Dermis microvascular lymphatic vessel endothelial cell (primary cell): Measurements from ENCODE around the gene B4GALT3. TPM values are rescaled to one million over a fixed set of nuclear protein-coding genes. Genes with fewer than 3 reads are reported as not detected.

ENCODE experiments used
- DNase-seq, 2 donors: peaks; one replicate each; pipeline versions ENCODE4 v3.0.0 to v3.0.0-alpha.2; 2010; ENCODE audit warnings: low read depth in 2 of 2
- total RNA-seq: library from RNA; depleted of rRNA; stranded (reverse); fragments of >200 nt; gene quantifications from 2 replicates; pipeline ENCODE4 v1.2.1, GENCODE V29; 2014

B4GALT3 gene
- total RNA-seq, 1 donor from 2014 or later: 17.5 TPM

DNA sequence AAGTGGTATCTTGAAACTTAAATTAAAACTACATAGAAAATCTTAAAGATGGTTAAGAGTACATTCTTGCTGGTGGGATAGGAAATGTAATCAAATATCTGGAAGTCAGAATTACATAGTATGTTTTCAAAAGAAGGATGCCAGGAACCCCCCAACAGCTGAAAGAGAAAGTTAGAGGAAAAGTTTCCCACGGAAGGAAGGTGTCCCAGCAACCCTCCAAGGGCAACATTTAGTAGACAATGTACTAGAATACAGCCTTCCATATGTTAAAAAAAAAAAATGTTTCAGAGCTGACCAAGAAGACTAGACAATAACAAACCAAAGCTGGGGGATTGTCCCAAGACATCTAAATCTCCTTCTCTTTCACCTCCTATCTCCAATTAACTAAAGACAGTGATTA lies 47.0 kb downstream of the B4GALT3 start:
- DNase-seq: peak in 1 of 2 donors; percentile 65

DNA sequence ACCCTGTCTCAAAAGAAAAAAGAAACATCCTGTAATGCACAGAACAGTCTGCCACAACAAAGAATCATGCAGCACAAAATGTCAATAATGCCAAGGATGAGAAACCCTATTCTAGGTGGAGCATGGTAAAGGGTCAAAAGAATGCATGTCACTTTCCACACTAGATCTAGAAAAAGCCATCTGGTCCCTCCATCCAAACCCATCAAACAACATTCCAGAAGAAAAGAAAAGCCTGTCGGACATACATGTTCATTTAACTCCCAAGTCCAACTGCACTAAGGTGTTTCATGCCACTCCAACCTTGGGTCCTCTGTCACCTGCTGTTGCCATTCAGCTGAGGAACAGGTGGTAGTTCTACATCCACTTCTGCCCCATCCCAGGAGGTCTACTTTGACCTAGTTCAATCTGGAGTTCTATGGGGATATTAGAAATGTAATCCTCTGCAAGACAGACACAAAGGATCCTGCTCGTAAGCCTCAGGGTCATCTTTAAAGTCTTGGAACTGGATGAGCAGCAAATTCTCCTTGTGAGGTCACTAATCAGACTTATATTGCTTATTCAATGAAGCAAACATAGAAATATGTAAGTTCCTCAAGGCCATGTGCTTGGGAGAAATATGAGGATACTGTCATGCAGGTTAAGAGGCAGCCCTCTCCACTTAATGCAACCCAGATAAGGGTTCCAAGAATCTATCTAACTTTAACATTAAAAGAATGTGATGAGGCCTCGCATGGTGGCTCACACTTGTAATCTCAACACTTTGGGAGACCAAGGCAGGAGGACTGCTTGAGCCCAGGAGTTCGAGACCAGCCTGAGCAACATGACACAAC lies 48.5 kb downstream of the B4GALT3 start:
- no peak for DNase-seq

DNA sequence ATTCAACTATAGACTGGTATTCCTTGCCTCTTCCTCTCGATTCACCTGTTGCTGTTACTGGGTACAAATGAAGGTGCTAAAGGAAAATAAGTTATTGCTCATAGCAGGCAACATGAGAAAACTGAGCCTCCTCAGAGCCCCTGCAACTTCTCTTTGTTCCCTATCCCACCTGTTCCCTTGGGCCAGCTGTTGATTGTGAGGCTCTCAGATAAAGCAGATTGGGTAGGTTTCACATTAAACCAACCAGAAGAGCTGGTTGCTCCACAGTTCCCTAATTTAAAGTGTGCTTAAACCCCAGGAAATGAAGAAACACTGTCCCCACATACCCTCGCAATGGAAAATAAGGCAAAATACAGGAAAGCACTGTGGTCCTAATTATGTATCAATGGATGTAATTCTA lies 49.7 kb downstream of the B4GALT3 start:
- no peak for DNase-seq

DNA sequence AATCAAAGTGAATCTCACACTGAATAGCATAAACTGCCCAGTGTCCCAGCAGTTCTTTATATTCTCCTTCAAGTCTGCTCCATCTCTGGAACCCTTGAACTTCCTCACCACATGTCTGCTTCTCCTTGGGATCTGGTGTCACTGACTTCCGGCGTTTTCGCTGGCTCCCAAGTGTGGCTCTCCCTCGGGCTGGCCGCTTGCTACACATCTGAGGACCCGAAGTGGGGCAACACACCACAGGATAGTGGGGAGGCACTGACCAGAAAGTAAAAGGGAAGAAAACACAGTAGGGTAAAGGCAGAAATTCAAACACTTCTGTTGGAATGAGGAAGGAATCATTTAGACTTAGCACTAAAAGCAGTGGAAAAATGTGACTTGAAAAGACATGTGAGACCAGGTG lies 54.3 kb downstream of the B4GALT3 start:
- no peak for DNase-seq

DNA sequence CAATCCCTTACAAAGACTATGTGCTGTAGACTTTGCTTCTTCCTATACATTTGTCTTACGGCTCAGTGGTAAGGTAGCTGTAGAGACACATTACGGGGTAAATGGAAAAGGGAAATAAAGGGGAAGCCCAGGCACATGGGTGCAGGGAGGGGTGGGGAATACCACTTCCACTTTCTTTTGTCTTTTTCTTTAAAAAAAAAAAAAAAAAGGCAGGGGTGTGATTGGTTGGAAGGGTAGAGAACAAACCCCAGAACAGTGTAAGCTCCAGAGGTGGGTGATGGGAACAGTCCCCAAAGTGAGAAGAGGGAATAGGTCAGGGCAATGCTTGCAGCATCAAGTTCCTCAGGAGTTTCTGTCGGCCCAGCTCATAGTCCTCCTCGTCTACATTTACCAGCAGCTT lies 55.5 kb downstream of the B4GALT3 start:
- no peak for DNase-seq

Other genes starting within 250 kb of the B4GALT3 start
- not detected in 2 replicates for gene ITLN2, start 222.7 kb downstream of the B4GALT3 start, total RNA-seq
- 92.2 and 191 TPM in 2 replicates for gene F11R, start 156.4 kb downstream of the B4GALT3 start, total RNA-seq
- 6.0 and 6.7 TPM in 2 replicates for gene TSTD1, start 138.5 kb downstream of the B4GALT3 start, total RNA-seq
- 83.2 and 94.9 TPM in 2 replicates for gene USF1, start 131.5 kb downstream of the B4GALT3 start, total RNA-seq
- gene ARHGAP30, start 107.6 kb downstream of the B4GALT3 start, total RNA-seq: not detected in 2 replicates
- under 0.01 and 0.26 TPM in 2 replicates for gene NECTIN4, start 87.9 kb downstream of the B4GALT3 start, total RNA-seq
- gene KLHDC9, start 79.1 kb downstream of the B4GALT3 start, total RNA-seq: 0.76 and 1.7 TPM in 2 replicates
- gene PFDN2, start 59.5 kb downstream of the B4GALT3 start, total RNA-seq: 27.7 and 31.1 TPM in 2 replicates
- gene NIT1, start 59.4 kb downstream of the B4GALT3 start, total RNA-seq: 8.6 and 10.0 TPM in 2 replicates
- 32.3 and 60.6 TPM in 2 replicates for gene DEDD, start 44.8 kb downstream of the B4GALT3 start, total RNA-seq
- gene UFC1, start 23.5 kb downstream of the B4GALT3 start, total RNA-seq: 108 and 127 TPM in 2 replicates
- gene USP21, start 18.0 kb downstream of the B4GALT3 start, total RNA-seq: 3.3 and 5.6 TPM in 2 replicates
- gene PPOX, start 11.1 kb downstream of the B4GALT3 start, total RNA-seq: 13.0 and 18.3 TPM in 2 replicates
- 12.5 and 15.8 TPM in 2 replicates for gene ADAMTS4, start 21.5 kb upstream of the B4GALT3 start, total RNA-seq
- 196 and 206 TPM in 2 replicates for gene NDUFS2, start 24.9 kb upstream of the B4GALT3 start, total RNA-seq
- gene FCER1G, start 37.8 kb upstream of the B4GALT3 start, total RNA-seq: 0.13 and 0.26 TPM in 2 replicates
- not detected in 2 replicates for gene APOA2, start 46.1 kb upstream of the B4GALT3 start, total RNA-seq
- 12.2 and 14.4 TPM in 2 replicates for gene TOMM40L, start 48.6 kb upstream of the B4GALT3 start, total RNA-seq
- not detected in 2 replicates for gene NR1I3, start 60.7 kb upstream of the B4GALT3 start, total RNA-seq
- gene PCP4L1, start 81.2 kb upstream of the B4GALT3 start, total RNA-seq: not detected in 2 replicates
- gene MPZ, start 132.5 kb upstream of the B4GALT3 start, total RNA-seq: 1.5 and 2.0 TPM in 2 replicates
- gene SDHC, start 136.9 kb upstream of the B4GALT3 start, total RNA-seq: 18.0 and 21.5 TPM in 2 replicates
- not detected in 2 replicates for gene CFAP126, start 190.4 kb upstream of the B4GALT3 start, total RNA-seq